LNCAP (cell line): ENCODE measurements around the gene FUT8.

Source experiments
- CTCF ChIP-seq: fragments of 450-650 bp; IDR thresholded peaks from 2 replicates; pipeline ENCODE4 v1.5.1; 2017; ENCODE audit warnings: mild to moderate bottlenecking

Gene FUT8

GRCh38 chr14:65566820-65567522, 154.4 kb downstream of the FUT8 start:
- TF ChIP-seq CTCF, result no peak

DNA sequence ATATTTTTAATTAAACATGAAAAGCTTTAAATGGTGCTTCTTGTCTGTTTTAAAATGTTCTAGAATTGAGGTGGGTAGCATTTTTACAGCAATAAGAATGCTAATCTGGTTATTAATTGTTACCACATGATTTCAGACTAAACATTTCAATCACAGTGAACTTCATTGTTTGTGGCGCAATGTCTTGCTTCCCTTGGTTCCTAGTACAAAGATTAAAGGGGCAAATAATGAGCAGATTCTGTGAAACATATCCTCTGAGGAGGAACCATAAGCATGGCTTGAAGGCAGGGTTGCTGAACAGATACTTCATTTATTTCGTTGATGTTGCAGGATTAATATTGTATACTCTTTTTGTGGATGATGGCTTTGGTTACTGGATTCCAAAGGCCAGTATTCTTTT, 162.1 kb downstream of the FUT8 start:
- TF ChIP-seq CTCF, result no peak

- no peak for TF ChIP-seq CTCF
These were observed 162.9 kb downstream of the FUT8 start for GRCh38 chr14:65575389-65575788.

DNA sequence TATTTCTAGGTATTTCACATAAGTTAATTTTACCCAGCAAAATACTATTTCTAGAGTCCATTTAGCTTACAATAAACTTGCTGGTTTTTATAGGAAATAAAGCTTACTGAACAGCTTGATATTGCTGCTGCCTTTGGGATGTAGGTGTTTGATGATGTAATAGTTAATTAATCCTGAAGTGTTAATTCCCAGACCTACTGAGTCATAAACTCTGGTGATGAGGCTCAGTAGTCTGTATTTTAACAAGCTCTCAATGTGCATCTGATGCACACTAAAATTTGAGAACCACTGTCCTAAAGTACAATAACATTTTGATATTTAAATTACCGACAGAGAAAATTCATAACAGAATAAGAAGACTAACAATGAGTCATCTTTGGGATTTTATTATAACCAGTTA, 168.4 kb downstream of the FUT8 start:
- no peak for TF ChIP-seq CTCF

GRCh38 chr14:65581378-65581777, 168.8 kb downstream of the FUT8 start:
- TF ChIP-seq CTCF, result no peak

GRCh38 chr14:65581799-65582198, 169.3 kb downstream of the FUT8 start:
- TF ChIP-seq CTCF, result no peak

DNA sequence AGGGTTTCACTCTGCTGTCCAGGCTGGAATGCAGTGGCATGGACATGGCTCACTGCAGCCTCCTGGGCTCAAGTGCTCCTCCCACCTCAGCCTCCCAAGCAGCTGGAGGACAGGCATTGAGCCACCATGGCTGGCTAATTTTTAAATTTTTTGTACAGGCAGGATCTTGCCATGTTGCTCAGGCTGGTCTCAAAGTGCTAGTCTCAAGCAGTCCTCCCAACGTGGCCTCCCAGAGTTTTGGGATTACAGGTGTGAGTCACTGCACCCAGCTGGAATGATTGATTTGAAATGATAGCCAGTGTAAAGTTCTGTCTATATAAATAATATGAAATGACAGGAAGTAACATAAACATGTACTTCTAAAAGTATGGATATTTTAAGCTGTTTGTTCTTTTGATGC, 172.7 kb downstream of the FUT8 start:
- no peak for TF ChIP-seq CTCF
